Spleen (tissue), 7 donors: ENCODE results near the gene MICU1.

ENCODE experiments used
- POLR2A ChIP-seq, 3 donors: fragments of 450-650 bp; IDR thresholded peaks; one replicate each; pipeline ENCODE4 v1.5.1; 2017; ENCODE audit warnings: antibody characterized with exemption in 3 of 3, mild to moderate bottlenecking in 1 of 3
- POLR2AphosphoS5 ChIP-seq, 3 donors: sonication (generic); formaldehyde crosslinking; IDR thresholded peaks; one replicate each; pipeline ENCODE4 v1.5.1; 2017; ENCODE audit warnings: antibody characterized with exemption in 3 of 3
- TF ChIP-seq, protein P1 (sequence below), 11 experiments: fragments of 200-600 bp in 7 of 11; fragments of 450-650 bp in 4 of 11; sonication (generic) in 4 of 11; IDR thresholded peaks in 8 of 11; conservative IDR thresholded peaks in 3 of 11; 1 replicate in 7 of 11; 2 replicates in 4 of 11; pipeline versions ENCODE4 v1.4.0 to v1.8.0; 2016 to 2021; ENCODE audit warnings: antibody characterized with exemption in 11 of 11, inconsistent platforms in 4 of 11, mild to moderate bottlenecking in 1 of 11
- donor health status: DM: no; HTN: no; CAD: no; lungs with moderate emphysema.
- donor health status: DM: no; HTN: no; CAD: no.
- donor health status: DM: no; HTN: no; CAD: no.

DNA sequence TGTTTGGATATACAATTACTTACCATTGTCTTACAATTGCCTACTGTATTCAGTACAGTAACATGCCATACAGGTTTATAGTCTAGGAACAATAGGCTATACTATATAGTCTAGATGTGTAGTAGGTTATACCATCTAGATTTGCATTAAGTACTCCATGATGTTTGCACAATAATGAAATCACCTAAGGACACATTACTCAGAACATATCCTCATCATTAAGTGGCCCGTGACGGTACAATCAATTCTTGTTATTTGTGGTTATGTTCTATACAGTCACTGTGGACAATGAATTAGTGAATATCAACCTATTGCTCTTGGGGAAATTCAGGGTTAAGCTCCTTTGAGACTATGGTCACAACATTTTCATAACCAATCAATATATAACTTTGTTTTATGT, 75.6 kb downstream of the MICU1 start:
- TF ChIP-seq POLR2A (IDR thresholded peaks at IDR 0.05) (no peak), POLR2AphosphoS5 (IDR thresholded peaks at IDR 0.05) (no peak)
- TF ChIP-seq, protein P1, sequence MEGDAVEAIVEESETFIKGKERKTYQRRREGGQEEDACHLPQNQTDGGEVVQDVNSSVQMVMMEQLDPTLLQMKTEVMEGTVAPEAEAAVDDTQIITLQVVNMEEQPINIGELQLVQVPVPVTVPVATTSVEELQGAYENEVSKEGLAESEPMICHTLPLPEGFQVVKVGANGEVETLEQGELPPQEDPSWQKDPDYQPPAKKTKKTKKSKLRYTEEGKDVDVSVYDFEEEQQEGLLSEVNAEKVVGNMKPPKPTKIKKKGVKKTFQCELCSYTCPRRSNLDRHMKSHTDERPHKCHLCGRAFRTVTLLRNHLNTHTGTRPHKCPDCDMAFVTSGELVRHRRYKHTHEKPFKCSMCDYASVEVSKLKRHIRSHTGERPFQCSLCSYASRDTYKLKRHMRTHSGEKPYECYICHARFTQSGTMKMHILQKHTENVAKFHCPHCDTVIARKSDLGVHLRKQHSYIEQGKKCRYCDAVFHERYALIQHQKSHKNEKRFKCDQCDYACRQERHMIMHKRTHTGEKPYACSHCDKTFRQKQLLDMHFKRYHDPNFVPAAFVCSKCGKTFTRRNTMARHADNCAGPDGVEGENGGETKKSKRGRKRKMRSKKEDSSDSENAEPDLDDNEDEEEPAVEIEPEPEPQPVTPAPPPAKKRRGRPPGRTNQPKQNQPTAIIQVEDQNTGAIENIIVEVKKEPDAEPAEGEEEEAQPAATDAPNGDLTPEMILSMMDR (IDR thresholded peaks at IDR 0.05 in 8 of 11, conservative IDR thresholded peaks at IDR 0.05 in 3 of 11): no peak
